Cardiac fibroblast (primary cell): ENCODE data around the gene MARCOL.

ENCODE experiments used
- DNase-seq, 2 donors: peaks; one replicate each; pipeline versions ENCODE4 v3.0.0 to v3.0.0-alpha.2; 2010; ENCODE audit warnings: low read depth in 2 of 2
- H3K4me3 ChIP-seq, 2 donors: replicated peaks in 1 of 2; 1 replicate in 1 of 2; 2 replicates in 1 of 2; pipeline ENCODE4 v1.5.1; 2011; ENCODE audit warnings: low read depth in 2 of 2, low read length in 2 of 2, mild to moderate bottlenecking in 2 of 2, moderate library complexity in 1 of 2
- TF ChIP-seq, protein P1 (sequence below): IDR thresholded peaks from one replicate; pipeline ENCODE4 v1.5.1; 2011; ENCODE audit warnings: low read depth, mild to moderate bottlenecking, low read length, inconsistent platforms

Gene MARCOL

DNA sequence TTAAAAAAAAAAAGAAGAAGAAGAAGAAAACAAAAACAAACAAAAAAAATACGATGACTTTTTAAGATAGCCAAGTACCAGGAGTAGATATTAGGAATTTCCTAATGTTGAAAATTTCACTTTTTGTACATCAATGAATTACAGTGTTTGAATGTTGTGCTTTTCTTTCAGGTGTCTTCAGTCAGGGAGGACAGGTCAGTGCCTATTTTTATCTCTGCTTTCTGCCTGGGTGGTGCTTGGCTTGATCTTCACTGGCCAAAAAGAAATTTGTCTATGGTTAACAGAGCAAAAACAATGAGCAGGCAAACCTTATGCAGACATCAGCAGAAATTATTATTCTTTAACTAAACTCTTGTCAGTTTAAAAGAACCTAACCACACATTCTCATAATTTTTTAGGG, 32.5 kb upstream of the MARCOL start:
- no peak overlapping the region for H3K4me3 ChIP-seq
- TF ChIP-seq, protein P1, sequence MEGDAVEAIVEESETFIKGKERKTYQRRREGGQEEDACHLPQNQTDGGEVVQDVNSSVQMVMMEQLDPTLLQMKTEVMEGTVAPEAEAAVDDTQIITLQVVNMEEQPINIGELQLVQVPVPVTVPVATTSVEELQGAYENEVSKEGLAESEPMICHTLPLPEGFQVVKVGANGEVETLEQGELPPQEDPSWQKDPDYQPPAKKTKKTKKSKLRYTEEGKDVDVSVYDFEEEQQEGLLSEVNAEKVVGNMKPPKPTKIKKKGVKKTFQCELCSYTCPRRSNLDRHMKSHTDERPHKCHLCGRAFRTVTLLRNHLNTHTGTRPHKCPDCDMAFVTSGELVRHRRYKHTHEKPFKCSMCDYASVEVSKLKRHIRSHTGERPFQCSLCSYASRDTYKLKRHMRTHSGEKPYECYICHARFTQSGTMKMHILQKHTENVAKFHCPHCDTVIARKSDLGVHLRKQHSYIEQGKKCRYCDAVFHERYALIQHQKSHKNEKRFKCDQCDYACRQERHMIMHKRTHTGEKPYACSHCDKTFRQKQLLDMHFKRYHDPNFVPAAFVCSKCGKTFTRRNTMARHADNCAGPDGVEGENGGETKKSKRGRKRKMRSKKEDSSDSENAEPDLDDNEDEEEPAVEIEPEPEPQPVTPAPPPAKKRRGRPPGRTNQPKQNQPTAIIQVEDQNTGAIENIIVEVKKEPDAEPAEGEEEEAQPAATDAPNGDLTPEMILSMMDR, result no peak
- DNase-seq, result no peak

GRCh38 chr5:148206620-148207019, 31.7 kb upstream of the MARCOL start:
- no peak overlapping the region for H3K4me3 ChIP-seq
- DNase-seq, result peak in 1 of 2 donors; percentile 20
- TF ChIP-seq, protein P1, result no peak

GRCh38 chr5:148208226-148208625, 30.1 kb upstream of the MARCOL start:
- TF ChIP-seq, protein P1, result no peak
- no peak for DNase-seq
- H3K4me3 ChIP-seq, result no peak overlapping the region

GRCh38 chr5:148209151-148209770, 29.1 kb upstream of the MARCOL start:
- TF ChIP-seq, protein P1, result no peak
- DNase-seq, result no peak
- H3K4me3 ChIP-seq, result no peak overlapping the region

- TF ChIP-seq, protein P1, result no peak
- peak in 1 of 2 donors; percentile 5 for DNase-seq
- no peak overlapping the region for H3K4me3 ChIP-seq
Measured at GRCh38 chr5:148214665-148215185, 23.6 kb upstream of the MARCOL start.

GRCh38 chr5:148221508-148221907, 16.8 kb upstream of the MARCOL start:
- TF ChIP-seq, protein P1, result no peak
- no peak for DNase-seq
- no peak overlapping the region for H3K4me3 ChIP-seq
